K562 (cell line): ENCODE results near the gene PTPN5. TPM values are rescaled to one million over a fixed set of nuclear protein-coding genes. Genes with fewer than 3 reads are reported as not detected.

Experiments
- CREBBP ChIP-seq: IDR thresholded peaks from one replicate; pipeline ENCODE4 v1.6.1; 2012; ENCODE audit warnings: low read depth, mild to moderate bottlenecking, control low read depth, inconsistent platforms, low read length
- HNRNPL ChIP-seq: fragments of 200-400 bp; formaldehyde crosslinking; IDR thresholded peaks from 2 replicates; pipeline ENCODE4 v1.6.1; 2017; ENCODE audit warnings: low read depth, mild to moderate bottlenecking, low read length
- HOXB6 ChIP-seq: fragments of 250-450 bp; sonication (Bioruptor Pico); IDR thresholded peaks from 2 replicates; pipeline ENCODE4 v1.5.1; 2022; ENCODE audit warnings: mild to moderate bottlenecking, borderline replicate concordance
- JUNB ChIP-seq: fragments of 450-650 bp; formaldehyde crosslinking; conservative IDR thresholded peaks from 2 replicates; pipeline ENCODE4 v1.4.0; 2020; ENCODE audit warnings: mild to moderate bottlenecking
- NR1H2 ChIP-seq: sonication (generic); formaldehyde crosslinking; IDR thresholded peaks from 2 replicates; pipeline ENCODE4 v1.4.0; 2020; ENCODE audit warnings: mild to moderate bottlenecking, missing genetic modification reagents
- NR2C1 ChIP-seq, 2 experiments: fragments of 450-650 bp; IDR thresholded peaks; 2 replicates each; pipeline ENCODE4 v1.6.1; 2017; ENCODE audit warnings: mild to moderate bottlenecking in 2 of 2, antibody characterized with exemption in 1 of 2, inconsistent platforms in 1 of 2, missing compliant biosample characterization in 1 of 2, missing genetic modification characterization in 1 of 2
- NR4A1 ChIP-seq, 2 experiments: fragments of 250-450 bp in 1 of 2; fragments of 450-650 bp in 1 of 2; sonication (Bioruptor Pico) in 1 of 2; IDR thresholded peaks; 2 replicates each; pipeline versions ENCODE4 v1.4.0 to v1.6.1; 2016 to 2020; ENCODE audit warnings: mild to moderate bottlenecking in 2 of 2, missing compliant biosample characterization in 1 of 2, missing genetic modification characterization in 1 of 2, moderate library complexity in 1 of 2
- TAF15 ChIP-seq: fragments of 200-400 bp; formaldehyde crosslinking; IDR thresholded peaks from 2 replicates; pipeline ENCODE4 v1.6.1; 2017; ENCODE audit warnings: mild to moderate bottlenecking, low read depth, low read length, moderate library complexity
- ZNF780A ChIP-seq: fragments of 250-450 bp; sonication (Bioruptor Pico); IDR thresholded peaks from 2 replicates; pipeline ENCODE4 v1.5.0; 2021; ENCODE audit warnings: mild to moderate bottlenecking
- ZZZ3 ChIP-seq: fragments of 450-650 bp; IDR thresholded peaks from 2 replicates; pipeline ENCODE4 v1.6.1; 2016; ENCODE audit warnings: antibody characterized with exemption, mild to moderate bottlenecking, moderate library complexity
- polyA plus RNA-seq, 8 experiments: library from polyadenylated mRNA; depleted of rRNA in 4 of 8; stranded (reverse) in 5 of 8; unstranded in 3 of 8; fragments of >200 nt; fragmentation: Nextera tagmentation in 2 of 8; fragmentation: Illumina TruSeq in 1 of 8; extraction: Ambion mirVana in 2 of 8; extraction: Trizol in 1 of 8; gene quantifications; 2 replicates each; pipeline versions ENCODE4 v1.2.1 to v1.2.3, GENCODE V29; 2011 to 2014; ENCODE audit warnings: inconsistent platforms in 1 of 8, missing spikeins in 1 of 8
- total RNA-seq, 7 experiments: library from RNA; depleted of rRNA in 6 of 7; stranded (reverse); fragments of >200 nt in 6 of 7; fragmentation: Illumina TruSeq in 2 of 7; extraction: Trizol in 2 of 7; gene quantifications; 2 replicates each; pipeline versions ENCODE4 v1.2.1 to v1.2.3, GENCODE V29; 2011 to 2021; ENCODE audit warnings: low replicate concordance in 1 of 7
- TF ChIP-seq, protein P1 (sequence below), 2 experiments: fragments of 200-800 bp in 1 of 2; sonication (Bioruptor generic) in 1 of 2; sonication (generic) in 1 of 2; formaldehyde crosslinking in 1 of 2; IDR thresholded peaks in 1 of 2; conservative IDR thresholded peaks in 1 of 2; 2 replicates each; pipeline versions ENCODE4 v1.5.0 to v1.6.1; 2016 to 2020; ENCODE audit warnings: missing compliant biosample characterization in 1 of 2, missing genetic modification characterization in 1 of 2, missing genetic modification reagents in 1 of 2
- TF ChIP-seq, protein P2 (sequence below): fragments of 450-650 bp; IDR thresholded peaks from one replicate; pipeline ENCODE4 v1.6.1; 2018; ENCODE audit warnings: mild to moderate bottlenecking, moderate library complexity; ENCODE audit not compliant: partially characterized antibody

Gene PTPN5
- total and polyA plus RNA-seq, 9 of the 15 experiments (the other 6 are each of a cell fraction or from before 2014, with no cell fraction given), result not detected

DNA sequence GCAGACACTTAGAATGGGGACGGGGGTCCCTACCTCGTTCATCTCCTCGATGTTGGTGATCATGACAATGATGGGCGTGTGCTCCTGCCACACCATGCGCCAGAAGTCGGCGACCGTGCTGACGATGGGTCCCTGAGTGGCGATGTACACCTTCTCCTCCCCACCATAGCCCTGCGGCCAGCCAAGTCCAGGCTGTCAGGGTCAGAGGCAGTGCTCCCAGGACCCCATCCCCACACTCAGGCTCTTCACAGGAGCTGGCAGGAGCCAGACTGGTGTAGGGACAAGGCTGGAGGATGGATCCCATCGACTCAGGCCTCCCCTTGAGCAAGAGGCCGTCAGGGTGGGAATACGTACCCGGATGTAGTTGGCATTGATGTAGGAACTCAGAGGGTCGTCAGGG lies 58.4 kb downstream of the PTPN5 start (continued):
- TF ChIP-seq NR2C1 (IDR thresholded peaks at IDR 0.05) (no peak), NR2C1 (tag; IDR thresholded peaks at IDR 0.05) (no peak), NR4A1 (CRISPR knock-in tag; IDR thresholded peaks at IDR 0.05) (no peak), NR4A1 (tag; IDR thresholded peaks at IDR 0.05) (no peak), TAF15 (no peak), ZZZ3 (no peak), CREBBP (no peak), ZNF780A (CRISPR knock-in tag) (no peak), HOXB6 (CRISPR knock-in tag) (no peak), HNRNPL (no peak), NR1H2 (no peak), JUNB (no peak)
- TF ChIP-seq, protein P1, sequence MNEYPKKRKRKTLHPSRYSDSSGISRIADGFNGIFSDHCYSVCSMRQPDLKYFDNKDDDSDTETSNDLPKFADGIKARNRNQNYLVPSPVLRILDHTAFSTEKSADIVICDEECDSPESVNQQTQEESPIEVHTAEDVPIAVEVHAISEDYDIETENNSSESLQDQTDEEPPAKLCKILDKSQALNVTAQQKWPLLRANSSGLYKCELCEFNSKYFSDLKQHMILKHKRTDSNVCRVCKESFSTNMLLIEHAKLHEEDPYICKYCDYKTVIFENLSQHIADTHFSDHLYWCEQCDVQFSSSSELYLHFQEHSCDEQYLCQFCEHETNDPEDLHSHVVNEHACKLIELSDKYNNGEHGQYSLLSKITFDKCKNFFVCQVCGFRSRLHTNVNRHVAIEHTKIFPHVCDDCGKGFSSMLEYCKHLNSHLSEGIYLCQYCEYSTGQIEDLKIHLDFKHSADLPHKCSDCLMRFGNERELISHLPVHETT (CRISPR knock-in tag; conservative IDR thresholded peaks at IDR 0.05 in 1 of 2, IDR thresholded peaks at IDR 0.05 in 1 of 2), result no peak
- TF ChIP-seq, protein P2, sequence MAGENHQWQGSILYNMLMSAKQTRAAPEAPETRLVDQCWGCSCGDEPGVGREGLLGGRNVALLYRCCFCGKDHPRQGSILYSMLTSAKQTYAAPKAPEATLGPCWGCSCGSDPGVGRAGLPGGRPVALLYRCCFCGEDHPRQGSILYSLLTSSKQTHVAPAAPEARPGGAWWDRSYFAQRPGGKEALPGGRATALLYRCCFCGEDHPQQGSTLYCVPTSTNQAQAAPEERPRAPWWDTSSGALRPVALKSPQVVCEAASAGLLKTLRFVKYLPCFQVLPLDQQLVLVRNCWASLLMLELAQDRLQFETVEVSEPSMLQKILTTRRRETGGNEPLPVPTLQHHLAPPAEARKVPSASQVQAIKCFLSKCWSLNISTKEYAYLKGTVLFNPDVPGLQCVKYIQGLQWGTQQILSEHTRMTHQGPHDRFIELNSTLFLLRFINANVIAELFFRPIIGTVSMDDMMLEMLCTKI, result no peak
